SK-N-MC (cell line): ENCODE measurements around the gene GRIA4.

Source experiments
- EZH2 ChIP-seq: fragments of 200-600 bp; sonication (generic); IDR thresholded peaks from one replicate; pipeline ENCODE4 v1.6.1; 2017; ENCODE audit warnings: antibody characterized with exemption
- POLR2AphosphoS5 ChIP-seq: IDR thresholded peaks from 2 replicates; pipeline ENCODE4 v1.6.1; 2012; ENCODE audit warnings: mild to moderate bottlenecking, low read depth, low read length, borderline replicate concordance

GRCh38 chr11:105991888-105992287 lies 382.0 kb downstream of the GRIA4 start:
- TF ChIP-seq POLR2AphosphoS5 (no peak), EZH2 (no peak)
